Glutamatergic neuron (in vitro differentiated cells): ENCODE data around the gene FSIP1. TPM values are rescaled to one million over a fixed set of nuclear protein-coding genes. Genes with fewer than 3 reads are reported as not detected.

Source experiments
- DNase-seq: peaks from one replicate; pipeline ENCODE4 v3.0.0; 2022
- H3K27ac Mint-ChIP-seq: one replicate; pipeline ENCODE4 v1.8.0; 2020; ENCODE audit warnings: mild to moderate bottlenecking, mixed read lengths, inconsistent platforms; ENCODE audit not compliant: unreplicated experiment
- H3K27me3 Mint-ChIP-seq: one replicate; pipeline ENCODE4 v1.8.0; 2020; ENCODE audit warnings: mild to moderate bottlenecking, moderate library complexity, mixed read lengths, inconsistent platforms; ENCODE audit not compliant: unreplicated experiment
- H3K36me3 Mint-ChIP-seq: one replicate; pipeline ENCODE4 v1.8.0; 2020; ENCODE audit warnings: mild to moderate bottlenecking, mixed read lengths, inconsistent platforms; ENCODE audit not compliant: unreplicated experiment
- H3K4me1 Mint-ChIP-seq: one replicate; pipeline ENCODE4 v1.8.0; 2020; ENCODE audit warnings: mild to moderate bottlenecking, low read depth, mixed read lengths, inconsistent platforms; ENCODE audit not compliant: unreplicated experiment
- H3K4me3 Mint-ChIP-seq: one replicate; pipeline ENCODE4 v1.8.0; 2020; ENCODE audit warnings: mild to moderate bottlenecking, mixed read lengths, inconsistent platforms; ENCODE audit not compliant: unreplicated experiment
- H3K9me3 Mint-ChIP-seq: one replicate; pipeline ENCODE4 v1.8.0; 2020; ENCODE audit warnings: mild to moderate bottlenecking, moderate library complexity, mixed read lengths, inconsistent platforms; ENCODE audit not compliant: unreplicated experiment
- CTCF ChIP-seq: fragments of 200-600 bp; sonication (generic); IDR thresholded peaks from one replicate; pipeline ENCODE4 v1.5.0; 2021; ENCODE audit not compliant: partially characterized antibody, unreplicated experiment
- total RNA-seq: library from RNA; stranded (reverse); fragmentation: NEBNext Ultra II Directional; extraction: Animal tissue kit (Norgen Biotek cat#: 25700); gene quantifications from one replicate; pipeline ENCODE4 v1.2.1, GENCODE V29; 2021; ENCODE audit not compliant: unreplicated experiment

The FSIP1 gene
- total RNA-seq, 1 donor from 2014 or later: 1.5 TPM

DNA sequence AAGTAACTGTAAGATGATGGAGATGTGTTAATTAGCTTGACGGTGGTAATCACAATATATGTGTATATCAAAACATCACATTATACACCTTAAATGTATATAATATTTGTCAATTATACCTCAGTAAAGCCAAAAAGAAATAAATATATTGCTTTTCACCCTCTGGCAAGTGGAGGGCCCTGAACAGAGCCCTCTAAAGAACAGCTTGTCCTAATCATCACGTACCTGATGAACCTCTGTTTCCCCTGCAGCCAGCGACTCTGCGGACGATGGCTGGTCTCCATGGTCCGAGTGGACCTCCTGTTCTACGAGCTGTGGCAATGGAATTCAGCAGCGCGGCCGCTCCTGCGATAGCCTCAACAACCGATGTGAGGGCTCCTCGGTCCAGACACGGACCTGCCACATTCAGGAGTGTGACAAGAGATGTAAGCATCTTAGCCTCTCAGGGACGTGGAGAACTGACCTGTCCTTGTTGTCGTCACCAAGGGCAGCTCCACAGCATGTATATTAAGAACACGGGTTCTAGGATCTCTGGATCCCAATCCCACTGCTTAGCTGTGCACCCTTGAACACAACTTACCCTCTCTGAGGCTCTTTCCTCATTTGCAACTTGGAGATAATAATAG is 195.4 kb downstream of the FSIP1 start:
- DNase-seq: no peak
- Mint-ChIP-seq H3K4me3 (no peak overlapping the region), H3K27ac (no peak overlapping the region), H3K27me3 (no peaks in the 10 kb centered on the region), H3K4me1 (peaks cover 14% of the 10 kb centered on the region), H3K9me3 (peaks cover 3% of the 10 kb centered on the region), H3K36me3 (no peaks in the 10 kb centered on the region)
- TF ChIP-seq CTCF: no peak

DNA sequence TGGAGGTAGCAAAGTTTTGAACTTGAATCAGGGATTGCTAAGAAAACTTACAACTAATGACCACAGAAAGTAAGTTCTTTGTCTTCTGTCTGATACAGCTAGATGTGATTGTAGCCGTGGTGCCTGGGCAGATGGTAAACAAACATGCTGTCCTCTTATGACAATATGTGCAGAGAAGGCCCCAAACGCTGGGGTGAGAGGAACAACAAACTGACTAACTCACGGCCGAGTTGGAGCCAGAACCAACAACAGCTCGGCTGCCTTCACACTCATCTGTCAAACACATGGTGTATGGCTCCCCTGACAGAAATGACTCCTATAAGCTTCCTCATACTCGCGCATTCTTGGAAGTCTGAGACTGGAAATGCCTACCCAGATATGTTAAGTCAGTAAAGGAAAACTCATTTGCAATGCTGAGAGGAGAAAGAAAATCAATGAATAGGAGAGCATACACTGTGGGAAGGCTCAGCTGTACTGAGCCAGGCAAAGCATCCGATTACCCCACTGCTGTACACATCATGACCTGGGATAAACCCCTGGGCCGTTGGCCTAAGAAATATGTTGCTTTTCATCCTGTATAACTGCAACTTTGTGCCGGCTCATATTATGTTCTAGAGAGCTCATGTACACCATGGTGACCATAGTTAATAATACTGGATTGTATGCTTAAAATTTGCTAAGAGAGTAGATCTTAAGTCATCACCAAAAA is 196.1 kb downstream of the FSIP1 start:
- Mint-ChIP-seq H3K9me3 (peaks cover 3% of the 10 kb centered on the region), H3K4me1 (peaks cover 14% of the 10 kb centered on the region), H3K36me3 (no peaks in the 10 kb centered on the region), H3K27ac (peak overlapping the region; percentile 60), H3K27me3 (peaks cover under 1% of the 10 kb centered on the region), H3K4me3 (no peak overlapping the region)
- TF ChIP-seq CTCF: no peak
- no peak for DNase-seq

DNA sequence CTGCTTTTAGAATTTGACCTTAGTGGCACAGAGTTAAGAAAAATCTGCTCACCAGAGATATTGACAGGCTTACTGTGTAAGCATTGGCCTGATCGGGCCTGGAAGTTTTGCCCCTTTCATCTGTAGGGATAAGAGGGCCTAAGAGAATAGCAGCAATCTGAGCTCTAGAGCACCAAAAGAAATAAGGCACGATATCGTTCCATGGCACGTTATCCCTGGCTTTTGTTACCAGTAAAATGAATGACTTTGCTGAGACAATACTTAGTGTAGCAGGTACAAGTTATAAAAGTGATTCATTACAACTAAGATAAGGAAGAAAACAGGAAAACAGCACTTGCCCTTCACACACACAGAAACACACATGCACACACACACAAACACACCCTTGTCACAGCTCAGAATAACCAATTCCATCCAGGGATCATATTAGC is 196.8 kb downstream of the FSIP1 start:
- Mint-ChIP-seq H3K27ac (no peak overlapping the region), H3K36me3 (no peaks in the 10 kb centered on the region), H3K4me1 (peaks cover 14% of the 10 kb centered on the region), H3K4me3 (no peak overlapping the region), H3K27me3 (peaks cover 5% of the 10 kb centered on the region), H3K9me3 (peaks cover 6% of the 10 kb centered on the region)
- no peak for TF ChIP-seq CTCF
- no peak for DNase-seq

- Mint-ChIP-seq H3K4me3 (no peak overlapping the region), H3K9me3 (peaks cover 6% of the 10 kb centered on the region), H3K27ac (no peak overlapping the region), H3K36me3 (no peaks in the 10 kb centered on the region), H3K4me1 (peaks cover 14% of the 10 kb centered on the region), H3K27me3 (peaks cover 5% of the 10 kb centered on the region)
- DNase-seq: no peak
- no peak for TF ChIP-seq CTCF
These were observed 197.2 kb downstream of the FSIP1 start for GRCh38 chr15:39585389-39585841.
